Right kidney (tissue), 1 donor: ENCODE results near the gene TRAPPC11.
"Not testable (repeated sequence)": the region's sequence is repeated elsewhere in the genome, so short reads cannot be mapped to it uniquely, and the experiment has no call there.

Source experiments
- DNase-seq: peaks from one replicate; pipeline ENCODE4 v3.0.0-alpha.2; 2016

The TRAPPC11 gene

DNA sequence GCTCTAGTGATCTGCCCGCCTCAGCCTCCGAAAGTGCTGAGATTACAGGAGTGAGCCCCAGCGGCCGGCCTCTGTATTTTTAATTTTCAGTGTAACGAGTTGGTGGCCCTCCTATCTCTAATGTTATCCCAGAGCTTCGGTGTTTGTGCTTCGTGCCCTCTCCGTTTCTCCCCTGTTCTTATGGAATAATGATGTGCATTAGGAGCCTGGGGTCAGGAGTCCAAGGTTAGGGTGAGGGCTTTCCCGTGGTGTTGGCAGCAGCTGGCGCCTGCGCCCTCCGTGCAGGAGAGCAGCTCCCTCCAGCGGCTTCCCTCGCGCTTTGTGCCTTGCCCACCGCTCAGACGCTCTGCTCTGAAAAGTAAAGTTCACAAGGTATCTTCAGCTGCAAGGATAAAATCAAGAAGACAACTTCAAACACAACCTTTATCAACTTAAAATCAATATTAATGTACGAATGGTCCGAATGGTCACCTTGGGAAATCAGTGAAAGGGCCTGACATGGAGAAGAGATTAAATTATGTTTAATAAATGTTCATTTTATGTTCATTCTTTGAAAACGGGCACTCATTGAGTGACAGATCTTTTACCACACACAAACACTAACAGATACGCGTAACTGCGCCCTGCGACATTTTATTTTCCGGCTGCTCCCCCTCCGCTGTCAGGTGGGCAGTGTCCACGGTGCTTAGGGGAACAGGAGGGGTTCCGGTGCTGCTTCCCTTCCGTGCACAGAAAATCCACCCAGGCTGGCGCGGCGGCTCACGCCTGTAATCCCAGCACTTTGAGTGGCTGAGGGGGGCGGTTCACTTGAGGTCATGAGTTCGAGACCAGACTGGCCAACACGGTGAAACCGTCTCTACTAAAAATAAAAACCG is 62.4 kb downstream of the TRAPPC11 start:
- peak; percentile 55 for DNase-seq

- peak; percentile 77 for DNase-seq
Measured at GRCh38 chr4:183722731-183723560, 63.9 kb downstream of the TRAPPC11 start.

- DNase-seq, result no peak
Measured at GRCh38 chr4:183723561-183724228, 64.6 kb downstream of the TRAPPC11 start.

- not testable (repeated sequence) for DNase-seq
Measured at GRCh38 chr4:183725585-183725984, 66.5 kb downstream of the TRAPPC11 start.

GRCh38 chr4:183727482-183727881 is 68.4 kb downstream of the TRAPPC11 start:
- no peak for DNase-seq

DNA sequence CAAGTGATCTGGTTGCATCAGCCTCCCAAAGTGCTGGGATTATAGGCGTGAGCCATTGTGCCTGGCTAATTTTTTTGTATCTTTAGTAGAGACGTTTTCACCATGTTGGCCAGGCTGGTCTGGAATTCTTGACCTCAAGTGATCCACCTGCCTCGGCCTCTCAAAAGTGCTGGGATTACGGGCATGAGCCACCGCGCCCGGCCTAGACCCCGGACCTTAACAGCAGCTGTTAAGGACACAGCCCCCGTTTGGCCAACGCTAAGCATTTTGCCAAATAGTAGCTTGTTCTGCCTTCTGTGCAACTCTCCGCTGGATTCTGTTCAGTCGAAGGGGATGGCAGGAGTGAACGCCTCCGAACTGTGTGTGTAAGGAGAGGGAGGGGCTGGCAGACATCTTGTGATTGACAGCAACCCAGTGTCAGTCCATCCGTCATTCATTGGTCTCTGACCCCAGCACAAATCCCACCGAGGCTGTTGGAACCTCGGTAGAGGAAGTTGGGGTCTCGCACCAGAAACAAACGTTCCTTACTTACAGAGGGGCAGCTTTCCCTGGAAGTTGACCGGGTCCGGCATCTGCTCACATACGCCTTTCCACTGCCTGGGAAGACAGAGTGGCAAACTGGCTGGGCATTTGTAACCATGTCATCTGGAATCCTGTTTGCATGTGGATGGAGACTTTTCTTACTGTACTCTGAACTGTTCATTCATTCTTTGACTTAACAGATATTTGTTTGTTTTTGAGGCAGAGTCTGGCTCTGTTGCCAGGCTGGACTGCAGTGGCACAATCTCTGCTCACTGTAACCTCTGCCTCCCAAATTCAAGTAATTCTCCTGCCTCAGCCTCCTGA is 69.4 kb downstream of the TRAPPC11 start:
- DNase-seq, result no peak

GRCh38 chr4:183729069-183729406 is 69.9 kb downstream of the TRAPPC11 start:
- DNase-seq, result no peak

GRCh38 chr4:183729430-183730328 is 70.6 kb downstream of the TRAPPC11 start:
- no peak for DNase-seq

DNA sequence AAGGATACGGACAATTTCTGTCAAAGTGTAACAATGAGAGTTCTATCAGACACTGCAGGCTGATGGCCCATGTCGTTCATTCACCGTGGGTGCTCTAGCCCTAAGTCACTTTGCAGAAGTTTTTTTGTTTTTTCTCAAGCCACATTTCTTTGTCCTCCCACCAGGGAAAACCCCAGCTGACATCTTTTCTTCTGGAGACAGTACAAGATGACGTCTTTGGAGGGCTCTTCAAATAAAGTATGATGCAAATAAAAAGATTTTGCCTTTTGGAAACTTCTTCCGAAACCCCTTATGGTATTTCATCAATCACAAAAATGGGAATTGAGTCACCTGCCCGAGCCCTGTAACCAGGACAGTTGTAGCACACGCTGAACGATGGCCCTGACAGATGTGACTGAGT is 73.2 kb downstream of the TRAPPC11 start:
- DNase-seq, result no peak

- no peak for DNase-seq
Measured at GRCh38 chr4:183733181-183733580, 74.1 kb downstream of the TRAPPC11 start.

- DNase-seq, result no peak
Measured at GRCh38 chr4:183738081-183738673, 79.1 kb downstream of the TRAPPC11 start.

- no peak for DNase-seq
Measured at GRCh38 chr4:183738961-183739360, 79.9 kb downstream of the TRAPPC11 start.

- DNase-seq, result no peak
Measured at GRCh38 chr4:183746305-183747229, 87.5 kb downstream of the TRAPPC11 start.

GRCh38 chr4:183747380-183747779 is 88.3 kb downstream of the TRAPPC11 start:
- no peak for DNase-seq

- peak; percentile 43 for DNase-seq
Measured at GRCh38 chr4:183747931-183748670, 89.0 kb downstream of the TRAPPC11 start.

GRCh38 chr4:183751106-183751505 is 92.0 kb downstream of the TRAPPC11 start:
- DNase-seq, result no peak

GRCh38 chr4:183755596-183755995 is 96.5 kb downstream of the TRAPPC11 start:
- no peak for DNase-seq

DNA sequence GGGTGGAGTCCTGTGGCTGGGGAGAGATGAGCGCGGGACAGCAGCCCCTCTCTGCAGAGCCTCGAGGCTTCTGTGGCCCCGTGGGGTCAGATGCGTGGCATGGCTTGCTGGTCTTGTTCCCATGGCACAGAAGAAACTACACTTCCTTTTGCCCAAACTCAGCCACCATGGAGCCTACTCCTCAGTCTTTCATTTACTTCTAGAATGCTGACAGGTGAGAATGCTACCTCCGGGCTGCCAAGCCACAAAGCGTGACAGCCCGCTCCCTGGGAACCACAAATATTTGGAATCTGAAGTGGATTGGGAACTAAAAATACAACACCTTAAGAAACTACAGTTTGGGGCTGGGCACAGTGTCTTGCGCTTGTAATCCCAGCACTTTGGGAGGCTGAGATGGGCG is 98.0 kb downstream of the TRAPPC11 start:
- DNase-seq, result no peak
